ENCODE results near the gene IVNS1ABP. TPM values are rescaled to one million over a fixed set of nuclear protein-coding genes. Genes with fewer than 3 reads are reported as not detected.

IVNS1ABP gene
- total and polyA plus RNA-seq, 2 experiments from 2014 or later: 73.5 to 162 TPM

DNA sequence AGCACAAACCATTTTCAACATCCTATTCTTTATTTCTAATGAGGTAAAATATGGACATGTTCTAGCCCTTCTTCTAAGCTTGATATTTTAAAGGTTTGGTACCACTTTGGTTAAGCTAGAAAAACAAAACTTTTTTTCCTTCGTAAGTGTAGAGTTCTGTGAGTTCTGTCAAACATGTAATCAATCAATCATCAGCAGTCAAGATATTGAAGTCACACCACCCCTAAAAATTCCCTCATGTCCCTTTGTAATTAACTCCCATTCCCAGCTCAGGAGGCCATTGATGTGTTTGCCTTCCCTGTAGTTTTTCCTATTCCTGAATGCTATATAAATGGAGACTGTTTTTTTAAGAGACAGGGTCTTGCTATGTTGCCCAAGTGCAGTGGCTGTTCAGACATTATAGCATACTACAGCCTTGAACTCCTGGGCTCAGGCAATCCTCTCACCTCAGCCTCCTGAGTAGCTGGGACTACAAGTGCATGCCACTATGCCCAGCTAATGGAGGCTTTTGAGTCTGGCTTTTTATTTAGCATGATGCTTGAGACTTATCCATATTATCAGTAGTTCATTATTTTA, 23.0 kb downstream of the IVNS1ABP start:
- Mint-ChIP-seq H3K4me1 (no peaks in the 10 kb centered on the region), H3K27ac (no peak overlapping the region), H3K36me3 (ENCODE audit: low read depth) (peaks cover 49% of the 10 kb centered on the region), H3K9me3 (peaks cover 4% of the 10 kb centered on the region; the same call in 1 of the 3 replicates), H3K4me3 (no peak overlapping the region), H3K27me3 (ENCODE audit: insufficient read depth, low read depth, poor library complexity) (peaks cover 4% of the 10 kb centered on the region)
- TF ChIP-seq ZNF114 (CRISPR knock-in tag; IDR thresholded peaks at IDR 0.05) (no peak), NANOG (IDR thresholded peaks at IDR 0.05; ENCODE audit: borderline replicate concordance) (no peak), STAT1 (IDR thresholded peaks at IDR 0.05; ENCODE audit: unreplicated experiment) (no peak), EZH2phosphoT487 (IDR thresholded peaks at IDR 0.05; ENCODE audit: unreplicated experiment) (no peak), JUNB (IDR thresholded peaks at IDR 0.05; ENCODE audit: unreplicated experiment) (no peak), EZH2 (IDR thresholded peaks at IDR 0.05; ENCODE audit: low read depth, unreplicated experiment) (no peak), POLR2AphosphoS5 (IDR thresholded peaks at IDR 0.05; ENCODE audit: low read depth) (no peak), CREB1 (CRISPR knock-in tag; IDR thresholded peaks at IDR 0.05; ENCODE audit: low read depth) (no peak), ZNF331 (CRISPR knock-in tag; IDR thresholded peaks at IDR 0.05; ENCODE audit: low read depth) (no peak)
- TF ChIP-seq, protein P1, sequence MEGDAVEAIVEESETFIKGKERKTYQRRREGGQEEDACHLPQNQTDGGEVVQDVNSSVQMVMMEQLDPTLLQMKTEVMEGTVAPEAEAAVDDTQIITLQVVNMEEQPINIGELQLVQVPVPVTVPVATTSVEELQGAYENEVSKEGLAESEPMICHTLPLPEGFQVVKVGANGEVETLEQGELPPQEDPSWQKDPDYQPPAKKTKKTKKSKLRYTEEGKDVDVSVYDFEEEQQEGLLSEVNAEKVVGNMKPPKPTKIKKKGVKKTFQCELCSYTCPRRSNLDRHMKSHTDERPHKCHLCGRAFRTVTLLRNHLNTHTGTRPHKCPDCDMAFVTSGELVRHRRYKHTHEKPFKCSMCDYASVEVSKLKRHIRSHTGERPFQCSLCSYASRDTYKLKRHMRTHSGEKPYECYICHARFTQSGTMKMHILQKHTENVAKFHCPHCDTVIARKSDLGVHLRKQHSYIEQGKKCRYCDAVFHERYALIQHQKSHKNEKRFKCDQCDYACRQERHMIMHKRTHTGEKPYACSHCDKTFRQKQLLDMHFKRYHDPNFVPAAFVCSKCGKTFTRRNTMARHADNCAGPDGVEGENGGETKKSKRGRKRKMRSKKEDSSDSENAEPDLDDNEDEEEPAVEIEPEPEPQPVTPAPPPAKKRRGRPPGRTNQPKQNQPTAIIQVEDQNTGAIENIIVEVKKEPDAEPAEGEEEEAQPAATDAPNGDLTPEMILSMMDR (conservative IDR thresholded peaks at IDR 0.05; ENCODE audit: low read depth in 2 of 2): no peak
- TF ChIP-seq, protein P2, sequence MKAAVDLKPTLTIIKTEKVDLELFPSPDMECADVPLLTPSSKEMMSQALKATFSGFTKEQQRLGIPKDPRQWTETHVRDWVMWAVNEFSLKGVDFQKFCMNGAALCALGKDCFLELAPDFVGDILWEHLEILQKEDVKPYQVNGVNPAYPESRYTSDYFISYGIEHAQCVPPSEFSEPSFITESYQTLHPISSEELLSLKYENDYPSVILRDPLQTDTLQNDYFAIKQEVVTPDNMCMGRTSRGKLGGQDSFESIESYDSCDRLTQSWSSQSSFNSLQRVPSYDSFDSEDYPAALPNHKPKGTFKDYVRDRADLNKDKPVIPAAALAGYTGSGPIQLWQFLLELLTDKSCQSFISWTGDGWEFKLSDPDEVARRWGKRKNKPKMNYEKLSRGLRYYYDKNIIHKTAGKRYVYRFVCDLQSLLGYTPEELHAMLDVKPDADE (IDR thresholded peaks at IDR 0.05): no peak
- TF ChIP-seq, protein P3, sequence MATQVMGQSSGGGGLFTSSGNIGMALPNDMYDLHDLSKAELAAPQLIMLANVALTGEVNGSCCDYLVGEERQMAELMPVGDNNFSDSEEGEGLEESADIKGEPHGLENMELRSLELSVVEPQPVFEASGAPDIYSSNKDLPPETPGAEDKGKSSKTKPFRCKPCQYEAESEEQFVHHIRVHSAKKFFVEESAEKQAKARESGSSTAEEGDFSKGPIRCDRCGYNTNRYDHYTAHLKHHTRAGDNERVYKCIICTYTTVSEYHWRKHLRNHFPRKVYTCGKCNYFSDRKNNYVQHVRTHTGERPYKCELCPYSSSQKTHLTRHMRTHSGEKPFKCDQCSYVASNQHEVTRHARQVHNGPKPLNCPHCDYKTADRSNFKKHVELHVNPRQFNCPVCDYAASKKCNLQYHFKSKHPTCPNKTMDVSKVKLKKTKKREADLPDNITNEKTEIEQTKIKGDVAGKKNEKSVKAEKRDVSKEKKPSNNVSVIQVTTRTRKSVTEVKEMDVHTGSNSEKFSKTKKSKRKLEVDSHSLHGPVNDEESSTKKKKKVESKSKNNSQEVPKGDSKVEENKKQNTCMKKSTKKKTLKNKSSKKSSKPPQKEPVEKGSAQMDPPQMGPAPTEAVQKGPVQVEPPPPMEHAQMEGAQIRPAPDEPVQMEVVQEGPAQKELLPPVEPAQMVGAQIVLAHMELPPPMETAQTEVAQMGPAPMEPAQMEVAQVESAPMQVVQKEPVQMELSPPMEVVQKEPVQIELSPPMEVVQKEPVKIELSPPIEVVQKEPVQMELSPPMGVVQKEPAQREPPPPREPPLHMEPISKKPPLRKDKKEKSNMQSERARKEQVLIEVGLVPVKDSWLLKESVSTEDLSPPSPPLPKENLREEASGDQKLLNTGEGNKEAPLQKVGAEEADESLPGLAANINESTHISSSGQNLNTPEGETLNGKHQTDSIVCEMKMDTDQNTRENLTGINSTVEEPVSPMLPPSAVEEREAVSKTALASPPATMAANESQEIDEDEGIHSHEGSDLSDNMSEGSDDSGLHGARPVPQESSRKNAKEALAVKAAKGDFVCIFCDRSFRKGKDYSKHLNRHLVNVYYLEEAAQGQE (IDR thresholded peaks at IDR 0.05; ENCODE audit: unreplicated experiment): no peak
- TF ChIP-seq, protein P4, sequence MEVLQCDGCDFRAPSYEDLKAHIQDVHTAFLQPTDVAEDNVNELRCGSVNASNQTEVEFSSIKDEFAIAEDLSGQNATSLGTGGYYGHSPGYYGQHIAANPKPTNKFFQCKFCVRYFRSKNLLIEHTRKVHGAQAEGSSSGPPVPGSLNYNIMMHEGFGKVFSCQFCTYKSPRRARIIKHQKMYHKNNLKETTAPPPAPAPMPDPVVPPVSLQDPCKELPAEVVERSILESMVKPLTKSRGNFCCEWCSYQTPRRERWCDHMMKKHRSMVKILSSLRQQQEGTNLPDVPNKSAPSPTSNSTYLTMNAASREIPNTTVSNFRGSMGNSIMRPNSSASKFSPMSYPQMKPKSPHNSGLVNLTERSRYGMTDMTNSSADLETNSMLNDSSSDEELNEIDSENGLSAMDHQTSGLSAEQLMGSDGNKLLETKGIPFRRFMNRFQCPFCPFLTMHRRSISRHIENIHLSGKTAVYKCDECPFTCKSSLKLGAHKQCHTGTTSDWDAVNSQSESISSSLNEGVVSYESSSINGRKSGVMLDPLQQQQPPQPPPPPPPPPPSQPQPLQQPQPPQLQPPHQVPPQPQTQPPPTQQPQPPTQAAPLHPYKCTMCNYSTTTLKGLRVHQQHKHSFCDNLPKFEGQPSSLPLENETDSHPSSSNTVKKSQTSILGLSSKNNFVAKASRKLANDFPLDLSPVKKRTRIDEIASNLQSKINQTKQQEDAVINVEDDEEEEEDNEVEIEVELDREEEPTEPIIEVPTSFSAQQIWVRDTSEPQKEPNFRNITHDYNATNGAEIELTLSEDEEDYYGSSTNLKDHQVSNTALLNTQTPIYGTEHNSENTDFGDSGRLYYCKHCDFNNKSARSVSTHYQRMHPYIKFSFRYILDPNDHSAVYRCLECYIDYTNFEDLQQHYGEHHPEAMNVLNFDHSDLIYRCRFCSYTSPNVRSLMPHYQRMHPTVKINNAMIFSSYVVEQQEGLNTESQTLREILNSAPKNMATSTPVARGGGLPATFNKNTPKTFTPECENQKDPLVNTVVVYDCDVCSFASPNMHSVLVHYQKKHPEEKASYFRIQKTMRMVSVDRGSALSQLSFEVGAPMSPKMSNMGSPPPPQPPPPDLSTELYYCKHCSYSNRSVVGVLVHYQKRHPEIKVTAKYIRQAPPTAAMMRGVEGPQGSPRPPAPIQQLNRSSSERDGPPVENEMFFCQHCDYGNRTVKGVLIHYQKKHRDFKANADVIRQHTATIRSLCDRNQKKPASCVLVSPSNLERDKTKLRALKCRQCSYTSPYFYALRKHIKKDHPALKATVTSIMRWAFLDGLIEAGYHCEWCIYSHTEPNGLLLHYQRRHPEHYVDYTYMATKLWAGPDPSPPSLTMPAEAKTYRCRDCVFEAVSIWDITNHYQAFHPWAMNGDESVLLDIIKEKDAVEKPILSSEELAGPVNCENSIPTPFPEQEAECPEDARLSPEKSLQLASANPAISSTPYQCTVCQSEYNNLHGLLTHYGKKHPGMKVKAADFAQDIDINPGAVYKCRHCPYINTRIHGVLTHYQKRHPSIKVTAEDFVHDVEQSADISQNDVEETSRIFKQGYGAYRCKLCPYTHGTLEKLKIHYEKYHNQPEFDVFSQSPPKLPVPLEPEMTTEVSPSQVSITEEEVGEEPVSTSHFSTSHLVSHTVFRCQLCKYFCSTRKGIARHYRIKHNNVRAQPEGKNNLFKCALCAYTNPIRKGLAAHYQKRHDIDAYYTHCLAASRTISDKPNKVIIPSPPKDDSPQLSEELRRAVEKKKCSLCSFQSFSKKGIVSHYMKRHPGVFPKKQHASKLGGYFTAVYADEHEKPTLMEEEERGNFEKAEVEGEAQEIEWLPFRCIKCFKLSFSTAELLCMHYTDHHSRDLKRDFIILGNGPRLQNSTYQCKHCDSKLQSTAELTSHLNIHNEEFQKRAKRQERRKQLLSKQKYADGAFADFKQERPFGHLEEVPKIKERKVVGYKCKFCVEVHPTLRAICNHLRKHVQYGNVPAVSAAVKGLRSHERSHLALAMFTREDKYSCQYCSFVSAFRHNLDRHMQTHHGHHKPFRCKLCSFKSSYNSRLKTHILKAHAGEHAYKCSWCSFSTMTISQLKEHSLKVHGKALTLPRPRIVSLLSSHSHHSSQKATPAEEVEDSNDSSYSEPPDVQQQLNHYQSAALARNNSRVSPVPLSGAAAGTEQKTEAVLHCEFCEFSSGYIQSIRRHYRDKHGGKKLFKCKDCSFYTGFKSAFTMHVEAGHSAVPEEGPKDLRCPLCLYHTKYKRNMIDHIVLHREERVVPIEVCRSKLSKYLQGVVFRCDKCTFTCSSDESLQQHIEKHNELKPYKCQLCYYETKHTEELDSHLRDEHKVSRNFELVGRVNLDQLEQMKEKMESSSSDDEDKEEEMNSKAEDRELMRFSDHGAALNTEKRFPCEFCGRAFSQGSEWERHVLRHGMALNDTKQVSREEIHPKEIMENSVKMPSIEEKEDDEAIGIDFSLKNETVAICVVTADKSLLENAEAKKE (CRISPR knock-in tag; IDR thresholded peaks at IDR 0.05): no peak
- no peak overlapping the region for H3K4me2 ChIP-seq
- 0 out of 2 replicates have a peak, but pooled peaks cover 6% of the 10 kb centered on the region for H3F3A ChIP-seq (replicated peaks; ENCODE audit: low read depth)
- DNase-seq (ENCODE audit: low spot score) (no peak), ATAC-seq (no peak)
- H3K36me3 ChIP-seq (ENCODE audit: insufficient read depth): peaks cover 31% of the 10 kb centered on the region
- peak overlapping the region; percentile 42 for H3K27ac ChIP-seq (ENCODE audit: low read depth)
- H3K4me3 ChIP-seq: no peak overlapping the region
- 0 out of 2 replicates have a peak, but pooled peaks cover 3% of the 10 kb centered on the region for H4K20me1 ChIP-seq (replicated peaks; ENCODE audit: insufficient read depth)
- H3K79me2 ChIP-seq (replicated peaks; ENCODE audit: insufficient read depth): no peaks in the 10 kb centered on the region
- no peaks in the 10 kb centered on the region for H3K9me2 ChIP-seq (ENCODE audit: insufficient read depth)
- H3K4me1 ChIP-seq (ENCODE audit: insufficient read depth): no peaks in the 10 kb centered on the region
- H2AFZ ChIP-seq: no peak overlapping the region
- no peaks in the 10 kb centered on the region for H3K27me3 ChIP-seq (ENCODE audit: insufficient read depth)
